ENCODE measurements around the gene ZBTB4.
A peak's percentile ranks its signal among the peaks of the same experiment; 100 is the strongest.

ZBTB4 gene

DNA sequence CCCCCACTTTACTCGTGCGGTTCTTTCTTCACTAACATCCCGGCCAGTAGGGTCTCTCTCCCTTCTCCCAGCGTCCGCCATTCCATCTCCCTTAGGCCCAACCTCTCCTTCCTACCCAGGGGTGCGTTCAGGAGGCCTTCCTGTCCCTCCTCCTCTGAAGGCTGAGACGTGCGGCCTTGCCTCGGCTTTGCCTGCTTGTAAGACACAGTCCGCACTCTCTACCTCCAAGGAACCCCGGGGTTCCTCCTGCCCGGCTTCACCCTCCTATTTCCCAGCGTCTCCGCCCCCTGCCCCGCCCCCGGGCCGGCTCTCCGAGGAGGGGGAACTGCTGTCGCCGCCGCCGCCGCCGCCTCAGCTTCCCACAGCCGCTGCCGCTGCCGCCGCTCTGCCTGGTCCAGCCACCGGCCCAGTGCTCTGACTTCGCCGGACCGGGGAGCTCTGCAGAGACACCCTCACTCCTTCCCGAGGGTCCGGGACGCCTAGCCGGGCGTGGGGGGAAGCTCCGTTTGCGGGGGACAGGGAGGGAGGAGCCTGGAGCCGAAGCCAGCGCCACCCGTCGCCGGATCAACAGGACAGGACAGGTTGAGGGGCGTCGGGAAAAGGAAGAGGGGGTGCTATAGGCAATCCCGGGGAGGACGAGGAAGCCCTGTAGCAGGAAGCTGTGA, 41.3 kb downstream of the ZBTB4 start:
- Histone ChIP-seq H2AFZ (ENCODE audit: low read length) (no peak overlapping the region), H3K9me3 (ENCODE audit: low read length) (no peaks in the 10 kb centered on the region), H3K4me3 (ENCODE audit: low read depth, low read length, poor library complexity, severe bottlenecking) (peak overlapping the region; percentile 76), H3K27ac (ENCODE audit: low read depth, low read length, poor library complexity, severe bottlenecking) (no peak overlapping the region), H3K79me2 (ENCODE audit: insufficient read depth, low read length) (no peaks in the 10 kb centered on the region), H3K9ac (ENCODE audit: low read length) (peak overlapping the region; percentile 26; the same call in 1 of the 2 replicates), H3K9me2 (ENCODE audit: low read depth, low read length) (no peaks in the 10 kb centered on the region), H3K36me3 (ENCODE audit: insufficient read depth, low read length) (peaks cover 3% of the 10 kb centered on the region; the same call in 1 of the 2 replicates), H3K4me1 (ENCODE audit: insufficient read depth, low read length, severe bottlenecking) (peaks cover 48% of the 10 kb centered on the region), H3F3A (ENCODE audit: insufficient read depth, low read length) (no peaks in the 10 kb centered on the region), H4K20me1 (ENCODE audit: insufficient read depth, low read length) (no peaks in the 10 kb centered on the region), H3K4me2 (ENCODE audit: low read length) (peak overlapping the region; percentile 65), H3K27me3 (ENCODE audit: insufficient read depth, low read length) (peaks cover 17% of the 10 kb centered on the region)
- TF ChIP-seq, protein P1, sequence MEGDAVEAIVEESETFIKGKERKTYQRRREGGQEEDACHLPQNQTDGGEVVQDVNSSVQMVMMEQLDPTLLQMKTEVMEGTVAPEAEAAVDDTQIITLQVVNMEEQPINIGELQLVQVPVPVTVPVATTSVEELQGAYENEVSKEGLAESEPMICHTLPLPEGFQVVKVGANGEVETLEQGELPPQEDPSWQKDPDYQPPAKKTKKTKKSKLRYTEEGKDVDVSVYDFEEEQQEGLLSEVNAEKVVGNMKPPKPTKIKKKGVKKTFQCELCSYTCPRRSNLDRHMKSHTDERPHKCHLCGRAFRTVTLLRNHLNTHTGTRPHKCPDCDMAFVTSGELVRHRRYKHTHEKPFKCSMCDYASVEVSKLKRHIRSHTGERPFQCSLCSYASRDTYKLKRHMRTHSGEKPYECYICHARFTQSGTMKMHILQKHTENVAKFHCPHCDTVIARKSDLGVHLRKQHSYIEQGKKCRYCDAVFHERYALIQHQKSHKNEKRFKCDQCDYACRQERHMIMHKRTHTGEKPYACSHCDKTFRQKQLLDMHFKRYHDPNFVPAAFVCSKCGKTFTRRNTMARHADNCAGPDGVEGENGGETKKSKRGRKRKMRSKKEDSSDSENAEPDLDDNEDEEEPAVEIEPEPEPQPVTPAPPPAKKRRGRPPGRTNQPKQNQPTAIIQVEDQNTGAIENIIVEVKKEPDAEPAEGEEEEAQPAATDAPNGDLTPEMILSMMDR (IDR thresholded peaks at IDR 0.05; ENCODE audit: low read length), result no peak
- no peak for TF ChIP-seq EZH2 (IDR thresholded peaks at IDR 0.05; ENCODE audit: borderline replicate concordance, low read length)

DNA sequence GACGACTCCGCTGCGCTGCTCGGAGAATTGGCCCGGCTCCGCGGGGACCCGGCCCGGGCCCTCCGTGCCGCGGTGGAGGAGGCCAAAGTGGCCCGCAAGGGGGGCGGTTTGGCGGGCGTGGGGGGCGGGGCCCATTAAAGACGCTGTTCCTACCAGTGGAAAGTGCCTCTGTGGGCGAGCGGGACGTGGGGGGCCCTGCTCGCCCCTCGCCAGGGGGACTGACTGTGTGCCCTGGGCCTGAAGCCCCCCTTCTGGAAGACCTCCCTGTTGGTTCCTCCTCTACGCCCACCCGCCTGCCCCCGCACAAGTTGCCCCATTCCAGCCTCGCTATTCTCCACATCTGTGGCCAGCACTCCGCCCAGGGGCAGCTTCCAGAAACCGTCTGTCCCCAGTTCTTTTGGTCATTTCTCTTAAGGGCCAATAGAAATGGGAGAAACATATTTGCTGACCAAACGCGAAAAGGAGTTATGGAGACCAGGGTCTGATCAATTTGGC, 42.0 kb downstream of the ZBTB4 start:
- Histone ChIP-seq H3K4me1 (ENCODE audit: insufficient read depth, low read length, severe bottlenecking) (peaks cover 48% of the 10 kb centered on the region), H4K20me1 (ENCODE audit: insufficient read depth, low read length) (no peaks in the 10 kb centered on the region), H3K9me2 (ENCODE audit: low read depth, low read length) (no peaks in the 10 kb centered on the region), H3K27ac (ENCODE audit: low read depth, low read length, poor library complexity, severe bottlenecking) (no peak overlapping the region), H3K27me3 (ENCODE audit: insufficient read depth, low read length) (peaks cover 17% of the 10 kb centered on the region), H3K36me3 (ENCODE audit: insufficient read depth, low read length) (peaks cover 3% of the 10 kb centered on the region; the same call in 1 of the 2 replicates), H3K4me3 (ENCODE audit: low read depth, low read length, poor library complexity, severe bottlenecking) (peak overlapping the region; percentile 76), H2AFZ (ENCODE audit: low read length) (no peak overlapping the region), H3F3A (ENCODE audit: insufficient read depth, low read length) (no peaks in the 10 kb centered on the region), H3K79me2 (ENCODE audit: insufficient read depth, low read length) (no peaks in the 10 kb centered on the region), H3K9ac (ENCODE audit: low read length) (peak overlapping the region; percentile 36; the same call in 1 of the 2 replicates), H3K4me2 (ENCODE audit: low read length) (peak overlapping the region; percentile 65), H3K9me3 (ENCODE audit: low read length) (no peaks in the 10 kb centered on the region)
- no peak for TF ChIP-seq EZH2 (IDR thresholded peaks at IDR 0.05; ENCODE audit: borderline replicate concordance, low read length)
- TF ChIP-seq, protein P1 (IDR thresholded peaks at IDR 0.05; ENCODE audit: low read length), result no peak

DNA sequence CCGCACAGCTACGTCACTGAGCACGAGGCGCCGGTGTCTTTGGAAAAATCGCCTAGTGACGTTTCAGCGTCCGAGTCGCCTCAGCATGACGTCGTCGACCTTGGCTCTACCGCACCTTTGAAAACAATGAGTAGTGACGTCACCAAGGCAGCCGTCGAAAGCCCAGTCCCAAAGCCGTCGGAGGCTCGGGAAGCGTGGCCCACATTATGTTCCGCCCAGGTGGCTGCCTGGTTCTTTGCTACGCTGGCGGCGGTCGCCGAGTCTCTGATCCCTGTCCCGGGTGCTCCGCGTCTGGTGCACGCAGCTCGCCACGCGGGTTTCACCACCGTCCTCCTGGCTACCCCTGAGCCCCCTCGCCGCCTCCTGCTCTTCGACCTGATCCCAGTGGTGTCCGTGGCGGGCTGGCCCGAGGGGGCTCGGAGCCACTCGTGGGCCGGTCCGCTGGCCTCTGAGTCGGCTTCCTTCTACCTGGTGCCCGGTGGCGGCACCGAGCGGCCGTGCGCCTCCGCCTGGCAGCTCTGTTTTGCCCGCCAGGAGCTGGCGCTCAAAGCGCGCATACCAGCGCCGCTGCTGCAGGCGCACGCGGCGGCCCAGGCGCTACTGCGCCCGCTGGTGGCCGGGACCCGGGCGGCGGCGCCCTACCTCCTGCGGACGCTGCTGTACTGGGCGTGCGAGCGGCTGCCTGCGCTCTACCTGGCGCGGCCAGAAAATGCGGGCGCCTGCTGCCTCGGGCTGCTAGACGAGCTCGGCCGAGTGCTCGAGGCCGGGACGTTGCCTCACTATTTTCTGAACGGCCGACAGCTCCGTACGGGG, 42.7 kb downstream of the ZBTB4 start:
- Histone ChIP-seq H3K9ac (ENCODE audit: low read length) (peak overlapping the region; percentile 74), H3K9me3 (ENCODE audit: low read length) (no peaks in the 10 kb centered on the region), H3K27ac (ENCODE audit: low read depth, low read length, poor library complexity, severe bottlenecking) (peak overlapping the region; percentile 86), H3K4me2 (ENCODE audit: low read length) (peak overlapping the region; percentile 99), H2AFZ (ENCODE audit: low read length) (no peak overlapping the region), H3K79me2 (ENCODE audit: insufficient read depth, low read length) (no peaks in the 10 kb centered on the region), H4K20me1 (ENCODE audit: insufficient read depth, low read length) (no peaks in the 10 kb centered on the region), H3K4me3 (ENCODE audit: low read depth, low read length, poor library complexity, severe bottlenecking) (peak overlapping the region; percentile 76), H3K9me2 (ENCODE audit: low read depth, low read length) (no peaks in the 10 kb centered on the region), H3F3A (ENCODE audit: insufficient read depth, low read length) (no peaks in the 10 kb centered on the region), H3K27me3 (ENCODE audit: insufficient read depth, low read length) (peaks cover 17% of the 10 kb centered on the region), H3K36me3 (ENCODE audit: insufficient read depth, low read length) (peaks cover 3% of the 10 kb centered on the region; the same call in 1 of the 2 replicates), H3K4me1 (ENCODE audit: insufficient read depth, low read length, severe bottlenecking) (peaks cover 48% of the 10 kb centered on the region)
- TF ChIP-seq, protein P1 (IDR thresholded peaks at IDR 0.05; ENCODE audit: low read length), result peak; percentile 88
- TF ChIP-seq EZH2 (IDR thresholded peaks at IDR 0.05; ENCODE audit: borderline replicate concordance, low read length), result no peak
